ENCODE results near the gene CRELD2.

The CRELD2 gene

GRCh38 chr22:49959782-49960158, 41.3 kb downstream of the CRELD2 start:
- no peak for DNase-seq

GRCh38 chr22:49960159-49961004, 41.9 kb downstream of the CRELD2 start, which contains the start of gene PIM3:
PIM3 (plus strand) TSS chr22:49960772; CDS start chr22:49960948, 176 bp downstream.
- DNase-seq, result peak; percentile 88

GRCh38 chr22:49961005-49961600, 42.7 kb downstream of the CRELD2 start:
- DNase-seq, result peak; percentile 34

GRCh38 chr22:49961601-49962011, 43.2 kb downstream of the CRELD2 start:
- no peak for DNase-seq

- DNase-seq, result peak; percentile 72
These were observed 43.7 kb downstream of the CRELD2 start for GRCh38 chr22:49962012-49962750.

GRCh38 chr22:49962751-49963646, 44.6 kb downstream of the CRELD2 start:
- no peak for DNase-seq

- no peak for DNase-seq
These were observed 45.2 kb downstream of the CRELD2 start for GRCh38 chr22:49963647-49964026.

- DNase-seq, result peak; percentile 13
These were observed 46.0 kb downstream of the CRELD2 start for GRCh38 chr22:49964136-49965090.

GRCh38 chr22:49965091-49966040, 46.9 kb downstream of the CRELD2 start:
- DNase-seq, result peak; percentile 16

GRCh38 chr22:49966041-49966773, 47.8 kb downstream of the CRELD2 start:
- DNase-seq, result no peak

- peak; percentile 24 for DNase-seq
These were observed 48.6 kb downstream of the CRELD2 start for GRCh38 chr22:49966774-49967705.

- DNase-seq, result no peak
These were observed 49.3 kb downstream of the CRELD2 start for GRCh38 chr22:49967706-49968208.

- no peak for DNase-seq
These were observed 49.9 kb downstream of the CRELD2 start for GRCh38 chr22:49968313-49968830.

- DNase-seq, result no peak
These were observed 50.6 kb downstream of the CRELD2 start for GRCh38 chr22:49968831-49969661.

- DNase-seq, result no peak
These were observed 51.5 kb downstream of the CRELD2 start for GRCh38 chr22:49969751-49970527.

Data from activated CD4-positive, alpha-beta T cell treated with anti-CD3 and anti-CD28 coated beads for 1 hour (primary cell).